Upper lobe of right lung (tissue), 1 donor: ENCODE measurements around the gene DGKQ. TPM values are rescaled to one million over a fixed set of nuclear protein-coding genes. Genes with fewer than 3 reads are reported as not detected.

Experiments
- ATAC-seq: fragments of 200-7000 bp; cut with Tn5 transposase; one replicate; pipeline ENCODE4 v1.9.1; 2020; ENCODE audit warnings: mild to moderate bottlenecking, moderate library complexity
- DNase-seq: peaks from one replicate; pipeline ENCODE4 v3.0.0-alpha.2; 2020
- H3K27ac ChIP-seq: fragments of 200-600 bp; one replicate; pipeline ENCODE4 v1.8.0; 2022
- H3K27me3 ChIP-seq: fragments of 200-600 bp; one replicate; pipeline ENCODE4 v1.8.0; 2022; ENCODE audit warnings: mild to moderate bottlenecking
- H3K36me3 ChIP-seq: fragments of 200-600 bp; one replicate; pipeline ENCODE4 v1.8.0; 2022
- H3K4me1 ChIP-seq: fragments of 200-600 bp; one replicate; pipeline ENCODE4 v1.8.0; 2022
- H3K4me3 ChIP-seq: fragments of 200-600 bp; one replicate; pipeline ENCODE4 v1.8.0; 2022; ENCODE audit warnings: mild to moderate bottlenecking
- H3K9me3 ChIP-seq: fragments of 200-600 bp; one replicate; pipeline ENCODE4 v1.8.0; 2022
- CTCF ChIP-seq: fragments of 200-600 bp; IDR thresholded peaks from one replicate; pipeline ENCODE4 v1.8.0; 2022; ENCODE audit warnings: antibody characterized with exemption
- intact Hi-C: fragments of 100-400 bp; cut with DNase I; formaldehyde crosslinking; loops from one replicate; pipeline ENCODE4 v1.11.0; 2022
- total RNA-seq: library from RNA; stranded (reverse); fragmentation: NEBNext Ultra II Directional; extraction: Animal tissue kit (Norgen Biotek cat#: 25700); gene quantifications from one replicate; pipeline ENCODE4 v1.2.1, GENCODE V29; 2021
- donor health status: DM: no; HTN: yes; CAD: no; lungs with severe emphysema.

DGKQ gene
- total RNA-seq, 1 donor from 2014 or later = 19.1 TPM

DNA sequence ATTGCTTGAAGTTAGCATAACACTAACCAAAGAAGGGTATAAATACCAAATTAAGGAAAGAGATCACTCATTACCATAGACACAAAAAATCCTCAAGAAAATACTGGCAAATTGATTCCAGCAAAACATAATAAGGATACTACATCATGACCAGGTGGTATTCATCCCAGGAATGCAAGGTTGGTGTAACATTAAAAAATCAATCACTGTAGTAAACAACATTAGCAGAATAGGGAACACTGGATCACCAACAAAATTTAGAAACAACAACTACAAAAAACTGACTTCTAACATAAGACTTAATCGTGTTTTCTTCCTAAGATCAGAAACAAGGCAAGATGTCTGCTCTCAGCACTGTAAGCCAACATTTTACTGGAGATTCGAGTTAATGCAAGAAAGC is 55.4 kb downstream of the DGKQ start:
- Histone ChIP-seq H3K27me3 (no peaks in the 10 kb centered on the region), H3K4me1 (peaks cover 14% of the 10 kb centered on the region), H3K4me3 (no peak overlapping the region), H3K36me3 (peaks cover 5% of the 10 kb centered on the region), H3K9me3 (no peaks in the 10 kb centered on the region), H3K27ac (no peak overlapping the region)
- intact Hi-C loops = no loop called here
- no peak for TF ChIP-seq CTCF
- DNase-seq (no peak), ATAC-seq (no peak)

DNA sequence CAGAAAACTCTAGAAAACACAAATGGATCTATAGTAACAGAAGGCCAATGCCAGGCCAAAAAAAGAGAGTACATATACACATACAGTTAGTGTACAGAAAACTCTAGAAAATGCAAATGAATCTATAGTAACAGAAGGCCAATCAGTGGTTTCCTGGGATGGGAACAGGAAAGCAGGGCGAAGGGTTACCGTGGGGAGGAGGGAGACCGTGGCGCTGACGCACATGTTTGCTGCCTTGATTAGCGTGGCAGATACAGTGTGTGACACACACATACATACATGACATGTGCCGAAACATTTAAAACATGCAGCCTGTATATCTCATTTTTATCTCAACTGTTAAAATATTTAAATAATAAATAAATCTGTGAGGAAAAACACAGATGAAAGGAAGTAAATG is 55.9 kb downstream of the DGKQ start:
- no peak overlapping the region for H3K4me3 ChIP-seq
- ATAC-seq = no peak
- peaks cover 10% of the 10 kb centered on the region for H3K36me3 ChIP-seq
- H3K27ac ChIP-seq = no peak overlapping the region
- no peaks in the 10 kb centered on the region for H3K27me3 ChIP-seq
- no peaks in the 10 kb centered on the region for H3K9me3 ChIP-seq
- intact Hi-C loops = no loop called here
- TF ChIP-seq CTCF = no peak
- DNase-seq = peak; percentile 39
- H3K4me1 ChIP-seq = peaks cover 13% of the 10 kb centered on the region

DNA sequence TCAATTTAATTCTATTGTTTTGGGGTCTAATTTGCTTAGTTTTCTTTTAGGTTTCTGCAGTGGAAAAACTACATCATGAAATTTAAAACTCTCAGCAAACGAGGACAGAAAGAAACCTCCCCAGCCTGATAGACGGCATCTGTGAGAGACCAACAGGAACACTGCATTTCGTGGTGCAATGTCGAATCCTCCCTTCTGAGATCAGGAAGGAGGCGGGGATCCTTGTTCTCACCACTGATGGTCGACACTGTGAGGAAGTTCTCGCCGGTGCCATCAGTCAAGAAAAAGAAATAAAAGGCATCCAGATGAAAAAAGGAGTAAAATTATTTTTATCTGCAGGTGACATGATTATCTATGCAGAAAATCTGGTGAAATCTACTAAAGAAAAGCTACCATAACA is 57.8 kb downstream of the DGKQ start:
- Histone ChIP-seq H3K27me3 (no peaks in the 10 kb centered on the region), H3K4me3 (no peak overlapping the region), H3K27ac (no peak overlapping the region), H3K36me3 (peaks cover 29% of the 10 kb centered on the region), H3K9me3 (no peaks in the 10 kb centered on the region), H3K4me1 (peaks cover 20% of the 10 kb centered on the region)
- peak; percentile 77 for ATAC-seq
- no peak for DNase-seq
- no peak for TF ChIP-seq CTCF
- intact Hi-C loops = no loop called here

DNA sequence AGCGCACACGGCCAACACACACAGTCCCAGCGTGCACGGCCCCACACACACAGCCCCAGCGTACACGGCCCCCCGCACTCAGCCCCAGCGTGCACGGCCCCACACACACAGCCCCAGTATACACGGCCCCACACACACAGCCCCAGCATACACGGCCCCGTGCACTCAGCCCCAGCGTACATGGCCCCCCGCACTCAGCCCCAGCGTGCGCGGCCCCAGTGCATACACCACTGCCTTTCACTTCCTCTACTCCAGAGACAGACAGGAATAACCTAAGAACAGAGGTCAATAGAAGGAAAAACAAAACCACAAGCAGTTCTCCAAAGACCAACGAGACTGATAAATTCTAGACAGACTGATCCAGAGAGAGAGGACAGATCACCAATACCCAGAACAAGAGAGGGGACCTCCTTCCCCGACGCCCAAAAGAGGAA is 58.3 kb downstream of the DGKQ start:
- Histone ChIP-seq H3K27me3 (no peaks in the 10 kb centered on the region), H3K4me3 (no peak overlapping the region), H3K9me3 (no peaks in the 10 kb centered on the region), H3K4me1 (peaks cover 20% of the 10 kb centered on the region), H3K27ac (no peak overlapping the region), H3K36me3 (peaks cover 32% of the 10 kb centered on the region)
- DNase-seq (peak; percentile 55), ATAC-seq (peak; percentile 71)
- intact Hi-C loops = no loop called here
- TF ChIP-seq CTCF = no peak

DNA sequence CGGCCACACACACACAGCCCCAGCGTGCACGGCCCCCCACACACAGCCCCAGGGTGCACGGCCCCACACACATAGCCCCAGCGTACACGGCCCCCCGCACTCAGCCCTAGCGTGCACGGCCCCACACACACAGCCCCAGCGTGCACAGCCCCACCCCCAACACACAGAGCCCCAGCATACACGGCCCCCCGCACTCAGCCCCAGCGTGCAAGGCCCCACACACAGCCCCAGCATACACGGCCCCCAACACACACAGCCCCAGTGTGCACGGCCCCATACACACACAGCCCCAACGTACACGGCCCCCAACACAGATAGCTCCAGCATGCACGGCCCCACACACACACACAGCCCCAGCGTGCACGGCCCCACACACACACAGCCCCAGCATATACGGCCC is 58.8 kb downstream of the DGKQ start:
- no peak overlapping the region for H3K4me3 ChIP-seq

More for the DNA sequence above, 58.8 kb downstream of the DGKQ start:
- intact Hi-C loops = no loop called here
- no peak for TF ChIP-seq CTCF
- DNase-seq (no peak), ATAC-seq (no peak)
- H3K36me3 ChIP-seq = peaks cover 34% of the 10 kb centered on the region
- H3K27me3 ChIP-seq = no peaks in the 10 kb centered on the region
- peaks cover 20% of the 10 kb centered on the region for H3K4me1 ChIP-seq
- no peak overlapping the region for H3K27ac ChIP-seq
- no peaks in the 10 kb centered on the region for H3K9me3 ChIP-seq
